ENCODE results near the gene CADM1. TPM values are rescaled to one million over a fixed set of nuclear protein-coding genes. Genes with fewer than 3 reads are reported as not detected.

Gene CADM1
- total RNA-seq, 1 experiment from 2014 or later = 12.9 TPM

GRCh38 chr11:115202074-115202473 lies 302.1 kb downstream of the CADM1 start:
- no TSS peak for BruUV-seq (replicated peaks)
- H3K4me3 ChIP-seq (ENCODE audit: low read depth, low read length, poor library complexity, severe bottlenecking) = no peak overlapping the region
- intact Hi-C loops (cut with micrococcal nuclease; ENCODE audit: unreplicated experiment) = no loop called here
- TF ChIP-seq EZH2 (IDR thresholded peaks at IDR 0.05; ENCODE audit: borderline replicate concordance, low read depth, low read length, poor library complexity, severe bottlenecking) = no peak
- TF ChIP-seq CTCF (conservative IDR thresholded peaks at IDR 0.05; ENCODE audit: low read depth, low read length) = no peak
- no peak for DNase-seq (ENCODE audit: low spot score)
- ChIA-PET CTCF (no interaction called here), POLR2A (ENCODE audit: low non-redundant PET) (no interaction called here)
- no peak overlapping the region for H3K27ac ChIP-seq (ENCODE audit: low read depth, low read length, poor library complexity, severe bottlenecking)
- no peaks in the 10 kb centered on the region for H3K9me3 ChIP-seq (ENCODE audit: low read depth, low read length, poor library complexity, severe bottlenecking)
- H3K36me3 ChIP-seq (ENCODE audit: insufficient read depth, low read length, poor library complexity, severe bottlenecking) = no peaks in the 10 kb centered on the region
- peaks cover 9% of the 10 kb centered on the region for H3K4me1 ChIP-seq (ENCODE audit: insufficient read depth, low read length, poor library complexity, severe bottlenecking)
- no peaks in the 10 kb centered on the region for H3K27me3 ChIP-seq (replicated peaks; ENCODE audit: insufficient read depth, low read depth, low read length, poor library complexity)

GRCh38 chr11:115201111-115201792 lies 303.0 kb downstream of the CADM1 start:
- intact Hi-C loops (cut with micrococcal nuclease; ENCODE audit: unreplicated experiment) = no loop called here
- peak; percentile 35 for DNase-seq (ENCODE audit: low spot score)
- TF ChIP-seq EZH2 (IDR thresholded peaks at IDR 0.05; ENCODE audit: borderline replicate concordance, low read depth, low read length, poor library complexity, severe bottlenecking) (no peak), CTCF (conservative IDR thresholded peaks at IDR 0.05; ENCODE audit: low read depth, low read length) (no peak)
- Histone ChIP-seq H3K27ac (ENCODE audit: low read depth, low read length, poor library complexity, severe bottlenecking) (no peak overlapping the region), H3K4me3 (ENCODE audit: low read depth, low read length, poor library complexity, severe bottlenecking) (no peak overlapping the region), H3K4me1 (ENCODE audit: insufficient read depth, low read length, poor library complexity, severe bottlenecking) (peaks cover 9% of the 10 kb centered on the region), H3K36me3 (ENCODE audit: insufficient read depth, low read length, poor library complexity, severe bottlenecking) (no peaks in the 10 kb centered on the region), H3K9me3 (ENCODE audit: low read depth, low read length, poor library complexity, severe bottlenecking) (no peaks in the 10 kb centered on the region), H3K27me3 (replicated peaks; ENCODE audit: insufficient read depth, low read depth, low read length, poor library complexity) (no peaks in the 10 kb centered on the region)
- BruUV-seq (replicated peaks) = no TSS peak
- POLR2A ChIA-PET (ENCODE audit: low non-redundant PET) = no interaction called here
- CTCF ChIA-PET = no interaction called here

- no peaks in the 10 kb centered on the region for H3K36me3 ChIP-seq (ENCODE audit: insufficient read depth, low read length, poor library complexity, severe bottlenecking)
- DNase-seq (ENCODE audit: low spot score) = no peak
- H3K9me3 ChIP-seq (ENCODE audit: low read depth, low read length, poor library complexity, severe bottlenecking) = no peaks in the 10 kb centered on the region
- no peak overlapping the region for H3K4me3 ChIP-seq (ENCODE audit: low read depth, low read length, poor library complexity, severe bottlenecking)
- peaks cover 9% of the 10 kb centered on the region for H3K4me1 ChIP-seq (ENCODE audit: insufficient read depth, low read length, poor library complexity, severe bottlenecking)
- H3K27me3 ChIP-seq (replicated peaks; ENCODE audit: insufficient read depth, low read depth, low read length, poor library complexity) = no peaks in the 10 kb centered on the region
- BruUV-seq (replicated peaks) = no TSS peak
- TF ChIP-seq CTCF (conservative IDR thresholded peaks at IDR 0.05; ENCODE audit: low read depth, low read length) = no peak
- TF ChIP-seq EZH2 (IDR thresholded peaks at IDR 0.05; ENCODE audit: borderline replicate concordance, low read depth, low read length, poor library complexity, severe bottlenecking) = no peak
- intact Hi-C loops (cut with micrococcal nuclease; ENCODE audit: unreplicated experiment) = no loop called here
- POLR2A ChIA-PET (ENCODE audit: low non-redundant PET) = no interaction called here
- CTCF ChIA-PET = no interaction called here
- H3K27ac ChIP-seq (ENCODE audit: low read depth, low read length, poor library complexity, severe bottlenecking) = no peak overlapping the region
Observed at GRCh38 chr11:115199481-115200069, 304.6 kb downstream of the CADM1 start.
